Gastrocnemius medialis (tissue), 4 donors: ENCODE data around the gene AKAIN1.

Source experiments
- POLR2A ChIP-seq, 2 donors: fragments of 450-650 bp; IDR thresholded peaks; one replicate each; pipeline ENCODE4 v1.6.1; 2017; ENCODE audit warnings: antibody characterized with exemption in 2 of 2, mild to moderate bottlenecking in 2 of 2, moderate library complexity in 2 of 2
- TF ChIP-seq, protein P1 (sequence below), 5 experiments: fragments of 450-650 bp in 3 of 5; fragments of 200-600 bp in 2 of 5; sonication (generic) in 2 of 5; IDR thresholded peaks in 4 of 5; conservative IDR thresholded peaks in 1 of 5; 1 replicate in 4 of 5; 2 replicates in 1 of 5; pipeline ENCODE4 v1.5.1; 2016 to 2019; ENCODE audit warnings: antibody characterized with exemption in 5 of 5, mild to moderate bottlenecking in 3 of 5, moderate library complexity in 3 of 5

DNA sequence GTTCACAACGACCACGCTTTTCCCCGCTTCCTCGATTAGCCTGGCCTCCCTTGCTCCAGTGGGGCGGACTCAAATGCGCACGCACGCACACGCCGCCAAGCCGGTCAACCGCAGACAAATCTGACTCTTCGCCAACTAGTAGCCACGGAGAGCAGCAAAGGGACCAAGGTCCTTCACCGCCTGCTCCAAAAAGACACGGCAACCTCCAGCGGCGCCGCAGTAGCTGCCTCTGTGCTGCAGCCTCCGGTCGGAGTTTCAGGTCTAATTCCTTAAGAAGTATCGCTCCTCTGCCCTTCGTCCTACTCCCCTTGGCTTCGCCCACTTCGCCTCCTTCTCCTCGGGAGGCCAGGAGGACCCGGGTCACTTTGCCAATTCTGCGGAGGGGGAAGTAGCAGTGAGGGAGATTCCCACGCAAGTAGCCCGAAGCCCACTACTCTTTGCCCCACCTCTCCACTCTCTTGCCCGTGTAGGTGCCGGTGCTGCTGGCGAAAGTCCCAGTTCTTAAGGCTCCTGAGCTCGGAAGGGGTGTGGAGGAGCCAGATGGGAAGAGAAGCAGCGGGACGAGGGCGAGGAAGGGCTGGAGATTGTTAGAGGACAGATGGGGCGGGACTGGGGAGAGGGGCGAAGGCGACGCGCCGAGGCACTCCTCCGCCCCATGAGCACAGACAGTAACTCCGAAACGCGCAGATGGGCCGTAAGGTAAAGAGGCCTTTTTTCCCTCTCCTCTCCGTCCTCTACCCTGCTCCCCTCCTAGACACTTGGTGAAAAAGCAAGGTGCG lies 615 bp downstream of the AKAIN1 start:
- TF ChIP-seq, protein P1, sequence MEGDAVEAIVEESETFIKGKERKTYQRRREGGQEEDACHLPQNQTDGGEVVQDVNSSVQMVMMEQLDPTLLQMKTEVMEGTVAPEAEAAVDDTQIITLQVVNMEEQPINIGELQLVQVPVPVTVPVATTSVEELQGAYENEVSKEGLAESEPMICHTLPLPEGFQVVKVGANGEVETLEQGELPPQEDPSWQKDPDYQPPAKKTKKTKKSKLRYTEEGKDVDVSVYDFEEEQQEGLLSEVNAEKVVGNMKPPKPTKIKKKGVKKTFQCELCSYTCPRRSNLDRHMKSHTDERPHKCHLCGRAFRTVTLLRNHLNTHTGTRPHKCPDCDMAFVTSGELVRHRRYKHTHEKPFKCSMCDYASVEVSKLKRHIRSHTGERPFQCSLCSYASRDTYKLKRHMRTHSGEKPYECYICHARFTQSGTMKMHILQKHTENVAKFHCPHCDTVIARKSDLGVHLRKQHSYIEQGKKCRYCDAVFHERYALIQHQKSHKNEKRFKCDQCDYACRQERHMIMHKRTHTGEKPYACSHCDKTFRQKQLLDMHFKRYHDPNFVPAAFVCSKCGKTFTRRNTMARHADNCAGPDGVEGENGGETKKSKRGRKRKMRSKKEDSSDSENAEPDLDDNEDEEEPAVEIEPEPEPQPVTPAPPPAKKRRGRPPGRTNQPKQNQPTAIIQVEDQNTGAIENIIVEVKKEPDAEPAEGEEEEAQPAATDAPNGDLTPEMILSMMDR (IDR thresholded peaks at IDR 0.05 in 4 of 5, conservative IDR thresholded peaks at IDR 0.05 in 1 of 5): no peak
- TF ChIP-seq POLR2A (IDR thresholded peaks at IDR 0.05): no peak
